Heart left ventricle (tissue), 13 donors: Measurements from ENCODE around the gene OTOL1.

Experiments
- CTCF ChIP-seq, 12 donors: fragments of 200-600 bp; sonication (generic) in 4 of 12; IDR thresholded peaks; one replicate each; pipeline versions ENCODE4 v1.5.0 to v1.8.0; 2018 to 2022; ENCODE audit warnings: antibody characterized with exemption in 12 of 12, mild to moderate bottlenecking in 5 of 12
- POLR2A ChIP-seq, 2 donors: fragments of 450-650 bp; IDR thresholded peaks; one replicate each; pipeline ENCODE4 v1.6.1; 2017; ENCODE audit warnings: antibody characterized with exemption in 2 of 2, mild to moderate bottlenecking in 2 of 2, moderate library complexity in 2 of 2
- donor health status: ischemic (EF 13 %, LVEDD 7.1; RV severe dilation, severe dysfunction).
- donor health status: DM: no; HTN: yes; CAD: no.
- donor health status: DM: no; HTN: no; CAD: no.
- donor health status: ischemic (EF 25% LVEDD 6.9; RV normal size, moderate dysfunction).
- donor health status: ischemic (EF 25% LVEDD 5.7; RV mildly dilated, moderate dysfunction).
- donor health status: ischemic (EF 35%, LVEDD 5.7; RV mildly dilated, moderate dysfunction).
- donor health status: nonischemic (EF 11% LVEDD 7.7; RV severe dilation, severe dysfunction).
- donor health status: DM: yes; HTN: yes; CAD: no.
- donor health status: PGD.
- donor health status: ischemic (EF 29% LVEDD 5.4; RV normal size, mild dysfunction).
- donor health status: nonischemic (EF 23%, LVEDD 6.1; RV moderate dilation, normal function).

GRCh38 chr3:161550491-161551195, 54.0 kb downstream of the OTOL1 start:
- TF ChIP-seq CTCF (IDR thresholded peaks at IDR 0.05) (no peak), POLR2A (IDR thresholded peaks at IDR 0.05) (no peak)
